HepG2 (cell line): ENCODE data around the gene PJA2. TPM values are rescaled to one million over a fixed set of nuclear protein-coding genes. Genes with fewer than 3 reads are reported as not detected.

Experiments
- ATAC-seq: fragments of 200-7000 bp; cut with Tn5 transposase; 3 replicates; pipeline ENCODE4 v1.9.1; 2020; ENCODE audit warnings: mild to moderate bottlenecking, moderate library complexity
- BruUV-seq: library from RNA; stranded (reverse); fragments of 400-500 nt; replicated peaks from 2 replicates; lab custom pipeline; 2021; lab: Mats Ljungman, UMichigan
- CTCF ChIA-PET: fragments of 300-600 bp; formaldehyde crosslinking; extraction: SDS; loops from one replicate; lab custom pipeline; 2021; ENCODE audit warnings: low total read pairs, inconsistent platforms, low intra/inter-chr PET ratio; lab: Yijun Ruan, JAX
- POLR2A ChIA-PET: fragments of 350-600 bp; sonication (Branson Sonifier 250); formaldehyde crosslinking; loops from one replicate; lab custom pipeline; 2020; ENCODE audit warnings: antibody characterized with exemption, inconsistent platforms; lab: Yijun Ruan, JAX
- DNase-seq: peaks from one replicate; pipeline ENCODE4 v3.0.0-alpha.2; 2015; ENCODE audit warnings: low spot score
- FAIRE-seq: peaks from 3 replicates; lab custom pipeline; 2011; peaks lifted over from hg19 to GRCh38; lab: Jason Lieb, UNC
- H2AFZ ChIP-seq: one replicate; pipeline ENCODE4 v1.6.1; 2011; ENCODE audit warnings: low read length, inconsistent platforms
- H3K27ac ChIP-seq: fragments of 300-600 bp; 3 replicates; pipeline ENCODE4 v1.8.0; 2011; ENCODE audit warnings: mixed run types, mild to moderate bottlenecking, mixed read lengths, low read length, inconsistent platforms; ENCODE audit not compliant: insufficient read depth; ENCODE audit errors: extremely low read length
- H3K27me3 ChIP-seq, 2 experiments: fragments of 200-600 bp in 1 of 2; 2 replicates in 1 of 2; 3 replicates in 1 of 2; pipeline versions ENCODE4 v1.6.0 to v1.8.0; 2011; ENCODE audit warnings: low read length in 2 of 2, mild to moderate bottlenecking in 2 of 2, moderate library complexity in 2 of 2, inconsistent platforms in 1 of 2; ENCODE audit not compliant: insufficient read depth in 2 of 2, control insufficient read depth in 1 of 2
- H3K36me3 ChIP-seq, 2 experiments: fragments of 200-600 bp in 1 of 2; replicated peaks in 1 of 2; 2 replicates in 1 of 2; 3 replicates in 1 of 2; pipeline versions ENCODE4 v1.5.1 to v1.8.0; 2011; ENCODE audit warnings: low read length in 2 of 2, inconsistent platforms in 1 of 2; ENCODE audit not compliant: insufficient read depth in 2 of 2, control insufficient read depth in 1 of 2
- H3K4me1 ChIP-seq: 2 replicates; pipeline ENCODE4 v1.5.1; 2012; ENCODE audit warnings: low read length, inconsistent platforms; ENCODE audit not compliant: insufficient read depth
- H3K4me2 ChIP-seq: 2 replicates; pipeline ENCODE4 v1.6.0; 2011; ENCODE audit warnings: low read depth, low read length, inconsistent platforms
- H3K4me3 ChIP-seq, 3 experiments: fragments of 200-600 bp in 1 of 3; sonication (generic), shearing (Covaris generic) in 1 of 3; replicated peaks in 1 of 3; 2 replicates each; pipeline ENCODE4 v1.5.1; 2011 to 2016; ENCODE audit warnings: low read length in 3 of 3, inconsistent platforms in 2 of 3, low read depth in 2 of 3, mild to moderate bottlenecking in 2 of 3, control low read depth in 1 of 3, mixed read lengths in 1 of 3; ENCODE audit not compliant: insufficient read depth in 1 of 3
- H3K79me2 ChIP-seq: one replicate; pipeline ENCODE4 v1.6.1; 2011; ENCODE audit warnings: low read length, inconsistent platforms; ENCODE audit not compliant: insufficient read depth
- H3K9ac ChIP-seq: 2 replicates; pipeline ENCODE4 v1.6.0; 2011; ENCODE audit warnings: mild to moderate bottlenecking, low read depth, low read length, inconsistent platforms; ENCODE audit not compliant: insufficient read depth
- H3K9me3 ChIP-seq: 2 replicates; pipeline ENCODE4 v1.5.1; 2012; ENCODE audit warnings: mild to moderate bottlenecking, low read length
- H4K20me1 ChIP-seq: 2 replicates; pipeline ENCODE4 v1.6.0; 2011; ENCODE audit warnings: inconsistent platforms, mild to moderate bottlenecking, low read length, moderate library complexity; ENCODE audit not compliant: insufficient read depth
- RFX1 ChIP-seq: fragments of 450-650 bp; IDR thresholded peaks from 2 replicates; pipeline ENCODE4 v1.6.1; 2017
- SMARCC2 ChIP-seq: fragments of 450-650 bp; IDR thresholded peaks from 2 replicates; pipeline ENCODE4 v1.6.1; 2017; ENCODE audit warnings: antibody characterized with exemption, mild to moderate bottlenecking
- THYN1 ChIP-seq: sonication (generic); formaldehyde crosslinking; IDR thresholded peaks from 2 replicates; pipeline ENCODE4 v1.8.1; 2023; ENCODE audit warnings: low read depth, mild to moderate bottlenecking, moderate library complexity, missing genetic modification reagents, borderline replicate concordance
- ZBTB1 ChIP-seq: sonication (generic); formaldehyde crosslinking; IDR thresholded peaks from 2 replicates; pipeline ENCODE4 v1.4.0; 2020; ENCODE audit warnings: missing genetic modification reagents, borderline replicate concordance
- WGBS: methylation state at CpG from one replicate; pipeline ENCODE4 v1.1.6; 2017; ENCODE audit warnings: low lambda C conversion rate; 5-methylcytosine and 5-hydroxymethylcytosine counted together
- in situ Hi-C: cut with HindIII; loops from 2 replicates; pipeline ENCODE4 v1.10.0; 2017; ENCODE audit warnings: low pct_unique_long_range_greater_than_20kb; ENCODE audit not compliant: extremely low pct_ligation_motif_present
- intact Hi-C: fragments of 100-400 bp; cut with micrococcal nuclease; formaldehyde crosslinking; loops from one replicate; pipeline ENCODE4 v1.10.0; 2022; ENCODE audit not compliant: unreplicated experiment
- polyA plus RNA-seq, 8 experiments: library from polyadenylated mRNA; depleted of rRNA in 3 of 8; stranded (reverse) in 7 of 8; unstranded in 1 of 8; fragments of >200 nt; fragmentation: Illumina TruSeq in 4 of 8; extraction: Trizol in 4 of 8; gene quantifications; 2 replicates each; pipeline versions ENCODE4 v1.2.1 to v1.2.3, GENCODE V29; 2011 to 2016; ENCODE audit warnings: low read depth in 4 of 8, missing spikeins in 1 of 8, mixed read lengths in 1 of 8; ENCODE audit not compliant: insufficient read depth in 1 of 8
- total RNA-seq, 5 experiments: library from RNA; depleted of rRNA; stranded (reverse); fragments of >200 nt; fragmentation: Illumina TruSeq; extraction: Trizol; gene quantifications; 2 replicates each; pipeline ENCODE4 v1.2.3, GENCODE V29; 2016; ENCODE audit warnings: low read depth in 1 of 5
- TF ChIP-seq, protein P1 (sequence below): conservative IDR thresholded peaks from 2 replicates; pipeline ENCODE4 v1.6.1; 2018; ENCODE audit warnings: missing genetic modification reagents
- TF ChIP-seq, protein P2 (sequence below): sonication (generic); formaldehyde crosslinking; IDR thresholded peaks from 2 replicates; pipeline ENCODE4 v1.4.0; 2020; ENCODE audit warnings: mild to moderate bottlenecking, missing genetic modification reagents
- TF ChIP-seq, protein P3 (sequence below): sonication (generic); formaldehyde crosslinking; IDR thresholded peaks from 2 replicates; pipeline ENCODE4 v1.4.0; 2020; ENCODE audit warnings: missing genetic modification reagents

PJA2 gene
- total and polyA plus RNA-seq, 2 of the 13 experiments (the other 11 are each of a cell fraction or from before 2014, with no cell fraction given) = 39.4 to 41.4 TPM

- no peak overlapping the region for H3K4me3 ChIP-seq
- intact Hi-C loops = no loop called here
- WGBS = 88% methylated on average over 5 of the region's 5 CpGs
- H3K4me2 ChIP-seq = no peak overlapping the region
- no peak overlapping the region for H2AFZ ChIP-seq
- in situ Hi-C loops = no loop called here
- TF ChIP-seq THYN1 (CRISPR knock-in tag) = no peak
- TF ChIP-seq ZBTB1 (CRISPR knock-in tag) = no peak
- TF ChIP-seq, protein P1, sequence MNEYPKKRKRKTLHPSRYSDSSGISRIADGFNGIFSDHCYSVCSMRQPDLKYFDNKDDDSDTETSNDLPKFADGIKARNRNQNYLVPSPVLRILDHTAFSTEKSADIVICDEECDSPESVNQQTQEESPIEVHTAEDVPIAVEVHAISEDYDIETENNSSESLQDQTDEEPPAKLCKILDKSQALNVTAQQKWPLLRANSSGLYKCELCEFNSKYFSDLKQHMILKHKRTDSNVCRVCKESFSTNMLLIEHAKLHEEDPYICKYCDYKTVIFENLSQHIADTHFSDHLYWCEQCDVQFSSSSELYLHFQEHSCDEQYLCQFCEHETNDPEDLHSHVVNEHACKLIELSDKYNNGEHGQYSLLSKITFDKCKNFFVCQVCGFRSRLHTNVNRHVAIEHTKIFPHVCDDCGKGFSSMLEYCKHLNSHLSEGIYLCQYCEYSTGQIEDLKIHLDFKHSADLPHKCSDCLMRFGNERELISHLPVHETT (CRISPR knock-in tag) = no peak
- TF ChIP-seq RFX1 = no peak
- TF ChIP-seq SMARCC2 = no peak
- TF ChIP-seq, protein P2, sequence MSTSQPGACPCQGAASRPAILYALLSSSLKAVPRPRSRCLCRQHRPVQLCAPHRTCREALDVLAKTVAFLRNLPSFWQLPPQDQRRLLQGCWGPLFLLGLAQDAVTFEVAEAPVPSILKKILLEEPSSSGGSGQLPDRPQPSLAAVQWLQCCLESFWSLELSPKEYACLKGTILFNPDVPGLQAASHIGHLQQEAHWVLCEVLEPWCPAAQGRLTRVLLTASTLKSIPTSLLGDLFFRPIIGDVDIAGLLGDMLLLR (CRISPR knock-in tag) = no peak
- TF ChIP-seq, protein P3, sequence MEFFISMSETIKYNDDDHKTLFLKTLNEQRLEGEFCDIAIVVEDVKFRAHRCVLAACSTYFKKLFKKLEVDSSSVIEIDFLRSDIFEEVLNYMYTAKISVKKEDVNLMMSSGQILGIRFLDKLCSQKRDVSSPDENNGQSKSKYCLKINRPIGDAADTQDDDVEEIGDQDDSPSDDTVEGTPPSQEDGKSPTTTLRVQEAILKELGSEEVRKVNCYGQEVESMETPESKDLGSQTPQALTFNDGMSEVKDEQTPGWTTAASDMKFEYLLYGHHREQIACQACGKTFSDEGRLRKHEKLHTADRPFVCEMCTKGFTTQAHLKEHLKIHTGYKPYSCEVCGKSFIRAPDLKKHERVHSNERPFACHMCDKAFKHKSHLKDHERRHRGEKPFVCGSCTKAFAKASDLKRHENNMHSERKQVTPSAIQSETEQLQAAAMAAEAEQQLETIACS (CRISPR knock-in tag) = no peak
- ATAC-seq = no peak
- no peak for DNase-seq
- no peaks in the 10 kb centered on the region for H3K9me3 ChIP-seq
- ChIA-PET CTCF (no interaction called here), POLR2A (no interaction called here)
- H3K36me3 ChIP-seq = no peaks in the 10 kb centered on the region
- H3K27ac ChIP-seq = no peak overlapping the region
- no peak overlapping the region for H3K9ac ChIP-seq
- H3K79me2 ChIP-seq = no peaks in the 10 kb centered on the region
- peaks cover 6% of the 10 kb centered on the region; the same call in 1 of the 2 replicates for H3K4me1 ChIP-seq
- no peak for FAIRE-seq
- BruUV-seq = no TSS peak
- H4K20me1 ChIP-seq = no peaks in the 10 kb centered on the region
- no peaks in the 10 kb centered on the region for H3K27me3 ChIP-seq
Observed at GRCh38 chr5:109324931-109325330, 84.8 kb downstream of the PJA2 start.
